ENCODE results near the gene PGP. TPM values are rescaled to one million over a fixed set of nuclear protein-coding genes. Genes with fewer than 3 reads are reported as not detected.
A peak's percentile ranks its signal among the peaks of the same experiment; 100 is the strongest.

The PGP gene
- total RNA-seq, 4 donors from 2014 or later = 13.1 to 27.0 (median 23.2) TPM

- Histone ChIP-seq H3K4me1 (peaks cover 0 to 22% (median 12%) of the 10 kb centered on the region in 4 donors), H3K27ac (no peak overlapping the region), H3K27me3 (no peaks in the 10 kb centered on the region), H3K4me3 (no peak overlapping the region), H3K9me3 (no peaks in the 10 kb centered on the region), H3K36me3 (peaks cover 0 to 62% (median 7%) of the 10 kb centered on the region in 3 donors)
- DNase-seq (ENCODE audit: low spot score in 2 of 2) = no peak
- TF ChIP-seq POLR2A (IDR thresholded peaks at IDR 0.05) (no peak), EP300 (IDR thresholded peaks at IDR 0.05) (no peak), CTCF (IDR thresholded peaks at IDR 0.05) (no peak)
- WGBS, 2 donors = 83 to 87% methylated on average over 10 to 11 of the region's 11 CpGs
These were observed 38.7 kb upstream of the PGP start for GRCh38 chr16:2253293-2253692.

GRCh38 chr16:2252806-2253148, 38.1 kb upstream of the PGP start:
- H3K9me3 ChIP-seq = no peaks in the 10 kb centered on the region
- WGBS, 2 donors = 95 to 96% methylated on average over 7 of the region's 7 CpGs
- no peak for TF ChIP-seq CTCF (IDR thresholded peaks at IDR 0.05)
- no peak for TF ChIP-seq EP300 (IDR thresholded peaks at IDR 0.05)
- TF ChIP-seq POLR2A (IDR thresholded peaks at IDR 0.05) = no peak
- no peak overlapping the region for H3K4me3 ChIP-seq
- H3K36me3 ChIP-seq = peaks cover 0 to 57% (median 7%) of the 10 kb centered on the region in 3 donors
- peak overlapping the region in 1 of 4 donors; percentile 85 for H3K27ac ChIP-seq
- H3K4me1 ChIP-seq = peaks cover 0 to 22% (median 12%) of the 10 kb centered on the region in 4 donors
- DNase-seq (ENCODE audit: low spot score in 2 of 2) = no peak
- H3K27me3 ChIP-seq = no peaks in the 10 kb centered on the region

GRCh38 chr16:2251296-2252111, 36.9 kb upstream of the PGP start, which contains the start of gene ECI1:
Gene ECI1, minus strand, starts transcription at chr16:2251587. Its CDS starts 21 bp downstream, at chr16:2251566.
- Histone ChIP-seq H3K36me3 (peaks cover 0 to 53% (median 7%) of the 10 kb centered on the region in 3 donors), H3K4me3 (peak within 1 kb of the TSS; percentile 41 to 83 (median 57)), H3K9me3 (no peaks in the 10 kb centered on the region), H3K27me3 (no peaks in the 10 kb centered on the region), H3K27ac (peak within 1 kb of the TSS; percentile 63 to 95 (median 81)), H3K4me1 (peaks cover 0 to 22% (median 12%) of the 10 kb centered on the region in 4 donors)
- TF ChIP-seq EP300 (IDR thresholded peaks at IDR 0.05) = peak; percentile 88 to 92
- peak; percentile 55 to 85 for TF ChIP-seq POLR2A (IDR thresholded peaks at IDR 0.05)
- peak; percentile 67 to 95 (median 89) for TF ChIP-seq CTCF (IDR thresholded peaks at IDR 0.05)
- peak; percentile 92 for DNase-seq (ENCODE audit: low spot score in 2 of 2)
- WGBS, 2 donors = 3% methylated on average over 30 to 43 of the region's 88 CpGs

- WGBS, 2 donors = 4 to 5% methylated on average over 30 to 34 of the region's 35 CpGs
- TF ChIP-seq CTCF (IDR thresholded peaks at IDR 0.05) = no peak
- no peak for TF ChIP-seq POLR2A (IDR thresholded peaks at IDR 0.05)
- TF ChIP-seq EP300 (IDR thresholded peaks at IDR 0.05) = no peak
- no peaks in the 10 kb centered on the region for H3K27me3 ChIP-seq
- H3K9me3 ChIP-seq = no peaks in the 10 kb centered on the region
- peak overlapping the region; percentile 63 to 95 (median 81) for H3K27ac ChIP-seq
- DNase-seq (ENCODE audit: low spot score in 2 of 2) = no peak
- peak overlapping the region; percentile 41 to 83 (median 57) for H3K4me3 ChIP-seq
- peaks cover 0 to 53% (median 11%) of the 10 kb centered on the region in 3 donors for H3K36me3 ChIP-seq
- peaks cover 0 to 22% (median 12%) of the 10 kb centered on the region in 4 donors for H3K4me1 ChIP-seq
These were observed 36.1 kb upstream of the PGP start for GRCh38 chr16:2250652-2251295.
